GM12864 (cell line): ENCODE data around the gene IL31RA.
"Not testable (repeated sequence)": the region's sequence is repeated elsewhere in the genome, so short reads cannot be mapped to it uniquely, and the experiment has no call there.

Source experiments
- DNase-seq: peaks from one replicate; pipeline ENCODE4 v3.0.0-alpha.2; 2011; ENCODE audit warnings: low read depth
- H3K4me3 ChIP-seq: 2 replicates; pipeline ENCODE4 v1.5.1; 2011; ENCODE audit warnings: mild to moderate bottlenecking, low read depth, low read length, control low read depth
- CTCF ChIP-seq: IDR thresholded peaks from 2 replicates; pipeline ENCODE4 v1.5.1; 2011; ENCODE audit warnings: low read depth, mild to moderate bottlenecking, moderate library complexity, low read length, control low read depth, inconsistent platforms; ENCODE audit errors: missing control alignments

Gene IL31RA

GRCh38 chr5:55936100-55936693 lies 85.0 kb downstream of the IL31RA start:
- peak; percentile 62 for DNase-seq
- peak; percentile 80 for TF ChIP-seq CTCF
- no peak overlapping the region for H3K4me3 ChIP-seq

GRCh38 chr5:55937598-55937997 lies 86.4 kb downstream of the IL31RA start:
- not testable (repeated sequence) for DNase-seq, H3K4me3 ChIP-seq

GRCh38 chr5:55941154-55941553 lies 90.0 kb downstream of the IL31RA start:
- DNase-seq, H3K4me3 ChIP-seq: not testable (repeated sequence)

- TF ChIP-seq CTCF = no peak
- no peak for DNase-seq
- no peak overlapping the region for H3K4me3 ChIP-seq
These were observed 108.1 kb downstream of the IL31RA start for GRCh38 chr5:55959208-55959607.

- H3K4me3 ChIP-seq = no peak overlapping the region
- no peak for DNase-seq
- TF ChIP-seq CTCF = no peak
These were observed 109.6 kb downstream of the IL31RA start for GRCh38 chr5:55960779-55961178.

- H3K4me3 ChIP-seq = no peak overlapping the region
- no peak for DNase-seq
These were observed 114.4 kb downstream of the IL31RA start for GRCh38 chr5:55965525-55965924.

GRCh38 chr5:55966284-55966683 lies 115.1 kb downstream of the IL31RA start:
- DNase-seq = no peak
- H3K4me3 ChIP-seq = no peak overlapping the region
- TF ChIP-seq CTCF = no peak

More at GRCh38 chr5:55965525-55965924, 114.4 kb downstream of the IL31RA start:
- TF ChIP-seq CTCF = no peak

- TF ChIP-seq CTCF = no peak
- H3K4me3 ChIP-seq = no peak overlapping the region
- DNase-seq = no peak
These were observed 118.8 kb downstream of the IL31RA start for GRCh38 chr5:55969956-55970355.
